ENCODE data around the gene PIP5KL1.

The PIP5KL1 gene

DNA sequence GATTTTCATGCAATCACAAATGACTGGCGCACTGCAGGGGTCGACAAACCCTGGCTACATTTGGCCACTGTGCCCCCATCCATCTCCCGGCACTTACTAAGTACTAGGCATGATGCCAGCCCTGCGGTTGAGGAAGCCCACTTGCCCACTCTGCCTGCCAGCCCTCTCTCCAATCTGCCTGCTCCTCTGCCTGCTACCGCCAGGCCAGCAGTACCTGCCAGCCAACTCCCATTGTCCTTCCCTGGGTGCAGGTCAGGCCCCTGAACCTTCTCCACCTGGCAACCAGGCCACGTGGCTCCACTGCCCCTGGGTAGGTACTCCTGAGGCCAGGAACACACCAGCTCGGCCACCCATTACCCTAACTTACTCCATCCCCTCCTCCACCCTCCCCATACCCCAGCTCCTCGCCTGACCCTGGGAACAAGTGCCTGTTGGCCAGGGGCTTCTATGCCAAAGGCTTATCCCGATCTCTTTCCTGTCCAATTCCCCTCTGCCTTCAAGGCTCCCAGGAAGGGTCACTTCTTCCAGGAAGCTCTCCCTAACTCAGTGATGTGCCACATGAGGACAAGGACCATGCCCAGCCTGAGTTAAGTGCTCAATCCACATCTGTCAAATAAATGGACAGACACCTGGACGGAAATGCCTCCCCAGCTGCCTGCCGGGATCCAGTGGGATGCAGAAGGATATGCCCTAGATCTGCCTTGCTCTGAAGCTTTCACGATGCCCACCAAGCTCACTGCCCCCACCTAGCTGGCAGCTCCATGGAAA, 43.6 kb upstream of the PIP5KL1 start:
- no peak overlapping the region for H3K4me3 ChIP-seq (ENCODE audit: low read length)
- no peaks in the 10 kb centered on the region for H3K27me3 ChIP-seq (ENCODE audit: control insufficient read depth, insufficient read depth, low read length)
- H3K9me3 ChIP-seq (ENCODE audit: control insufficient read depth, low read depth, low read length) = no peaks in the 10 kb centered on the region
- peaks cover 41% of the 10 kb centered on the region for H3K4me1 ChIP-seq (ENCODE audit: control insufficient read depth, low read depth, low read length)
- H3K36me3 ChIP-seq (ENCODE audit: control insufficient read depth, low read depth, low read length) = no peaks in the 10 kb centered on the region
- no peak overlapping the region for H3K27ac ChIP-seq (ENCODE audit: low read length)
- no peak overlapping the region for H3K9ac ChIP-seq (ENCODE audit: low read length)

DNA sequence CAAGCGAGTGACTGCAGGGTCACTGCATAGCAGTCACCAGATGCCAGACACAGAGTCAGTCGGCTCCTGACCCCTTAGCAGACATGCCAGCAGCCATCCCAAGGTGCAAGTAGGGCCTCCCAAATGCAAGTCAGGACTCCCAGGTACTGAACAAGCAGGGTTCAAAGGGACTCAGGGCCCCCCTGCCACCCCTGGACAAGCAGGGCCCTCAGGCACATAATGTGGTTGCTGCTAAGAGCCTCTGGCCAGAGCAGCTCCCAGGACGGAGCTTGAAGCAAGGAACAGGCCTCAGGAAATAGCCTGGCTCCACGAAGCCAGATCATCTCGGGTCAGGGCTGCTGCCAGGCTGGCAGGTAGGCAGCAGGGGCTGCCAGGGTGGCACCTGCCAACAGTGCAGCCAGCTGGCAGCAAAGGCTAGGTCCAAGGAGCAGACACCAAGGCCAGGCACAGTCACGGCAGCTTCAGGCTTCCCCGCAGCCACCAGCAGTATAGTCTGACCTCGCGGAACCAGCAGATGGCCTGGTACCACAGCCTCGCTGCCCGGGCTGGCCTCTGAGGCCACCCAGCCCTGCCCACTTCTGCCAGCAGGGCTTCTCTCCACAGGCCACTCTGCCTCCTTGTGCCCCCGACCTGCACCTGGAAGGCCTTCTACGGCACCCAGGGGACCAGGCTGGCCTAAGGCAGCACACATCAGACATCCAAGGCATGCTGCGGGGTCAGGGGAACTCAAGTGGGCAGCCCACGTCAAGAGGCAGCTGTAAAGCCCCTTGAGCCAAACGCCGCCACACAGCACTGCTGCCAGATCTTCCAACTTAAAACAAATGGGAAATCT, 42.8 kb upstream of the PIP5KL1 start:
- no peaks in the 10 kb centered on the region for H3K36me3 ChIP-seq (ENCODE audit: control insufficient read depth, low read depth, low read length)
- H3K9ac ChIP-seq (ENCODE audit: low read length) = no peak overlapping the region
- no peaks in the 10 kb centered on the region for H3K9me3 ChIP-seq (ENCODE audit: control insufficient read depth, low read depth, low read length)
- no peak overlapping the region for H3K4me3 ChIP-seq (ENCODE audit: low read length)
- H3K4me1 ChIP-seq (ENCODE audit: control insufficient read depth, low read depth, low read length) = peaks cover 35% of the 10 kb centered on the region
- H3K27ac ChIP-seq (ENCODE audit: low read length) = no peak overlapping the region
- no peaks in the 10 kb centered on the region for H3K27me3 ChIP-seq (ENCODE audit: control insufficient read depth, insufficient read depth, low read length)

DNA sequence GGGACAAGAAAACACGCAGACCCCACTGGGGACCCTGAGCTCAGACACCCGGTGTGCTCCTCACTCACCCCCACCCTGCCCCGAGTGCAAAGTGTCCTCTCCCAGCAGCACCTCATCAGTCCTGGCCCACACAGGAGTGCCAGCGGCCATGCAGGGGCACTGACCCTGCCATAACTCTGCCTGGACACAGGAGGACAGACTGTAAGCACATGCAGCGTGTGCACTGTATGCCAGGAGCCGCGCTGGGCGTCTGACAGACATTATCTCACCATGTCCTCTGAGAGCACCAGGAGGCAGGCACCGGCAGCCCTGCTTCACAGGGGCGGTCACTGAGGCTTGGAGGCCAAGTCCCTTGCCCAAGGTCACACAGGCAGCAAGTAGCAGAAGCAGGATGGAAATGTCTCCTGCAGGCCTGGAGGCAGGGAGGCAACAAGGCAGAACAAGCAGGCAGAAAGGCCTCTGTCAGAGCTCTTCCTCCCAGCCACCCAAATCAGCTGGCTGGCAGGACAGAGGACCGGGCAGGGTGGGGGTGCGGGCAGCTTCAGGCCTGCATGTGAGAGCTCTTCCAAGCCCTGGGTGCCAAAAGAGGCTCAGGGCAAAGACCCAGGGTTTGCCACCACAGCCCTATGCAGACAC, 41.8 kb upstream of the PIP5KL1 start:
- peaks cover 27% of the 10 kb centered on the region for H3K4me1 ChIP-seq (ENCODE audit: control insufficient read depth, low read depth, low read length)
- peak overlapping the region; percentile 1 for H3K9ac ChIP-seq (ENCODE audit: low read length)
- no peaks in the 10 kb centered on the region for H3K36me3 ChIP-seq (ENCODE audit: control insufficient read depth, low read depth, low read length)

DNA sequence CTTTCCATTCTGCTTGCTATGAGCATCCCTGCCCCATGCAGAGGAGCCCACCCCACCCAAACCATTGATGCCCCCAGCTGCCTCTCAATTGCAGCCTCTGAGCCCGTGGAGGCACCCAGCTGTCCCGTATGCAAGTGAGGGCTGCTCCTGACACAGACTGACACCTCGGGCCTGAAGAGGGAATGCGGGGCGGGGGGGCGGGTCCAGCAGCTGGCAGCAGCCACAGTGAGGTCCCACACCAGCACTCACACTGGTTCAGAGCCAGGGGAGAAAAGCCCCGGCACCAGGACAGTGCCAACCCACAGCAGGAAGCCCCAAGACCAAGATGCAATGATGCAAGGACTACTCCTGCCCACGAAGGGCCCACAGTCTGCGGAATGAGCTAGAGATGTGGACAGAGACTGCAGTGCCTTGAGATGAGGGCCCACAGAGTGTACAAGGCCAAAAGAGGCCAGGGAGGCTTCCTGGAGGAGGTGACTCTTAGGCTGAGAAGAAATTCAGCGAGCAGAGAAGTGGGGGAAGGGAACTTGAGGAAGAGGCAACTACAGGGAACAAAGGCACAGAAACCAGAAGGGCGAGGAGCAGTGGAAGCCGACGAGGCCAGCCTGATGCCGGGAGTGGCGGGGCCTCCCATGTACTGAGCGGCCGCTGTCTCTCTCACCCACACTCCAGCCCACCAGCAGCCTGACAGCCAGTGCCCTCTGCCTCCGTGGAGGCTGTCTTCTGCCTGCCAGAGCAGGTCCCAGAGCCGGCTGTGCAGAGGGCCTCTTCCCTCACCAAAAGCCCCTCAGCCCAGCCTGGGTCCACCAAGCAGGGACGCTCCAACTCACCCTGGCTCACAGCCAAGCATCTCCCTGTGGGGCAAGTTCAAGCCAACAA, 41.0 kb upstream of the PIP5KL1 start:
- Histone ChIP-seq H3K4me1 (ENCODE audit: control insufficient read depth, low read depth, low read length) (peaks cover 26% of the 10 kb centered on the region), H3K27ac (ENCODE audit: low read length) (no peak overlapping the region), H3K27me3 (ENCODE audit: control insufficient read depth, insufficient read depth, low read length) (no peaks in the 10 kb centered on the region), H3K36me3 (ENCODE audit: control insufficient read depth, low read depth, low read length) (no peaks in the 10 kb centered on the region), H3K9ac (ENCODE audit: low read length) (peak overlapping the region; percentile 1), H3K9me3 (ENCODE audit: control insufficient read depth, low read depth, low read length) (no peaks in the 10 kb centered on the region), H3K4me3 (ENCODE audit: low read length) (no peak overlapping the region)

More for the DNA sequence above, 41.8 kb upstream of the PIP5KL1 start:
- no peaks in the 10 kb centered on the region for H3K27me3 ChIP-seq (ENCODE audit: control insufficient read depth, insufficient read depth, low read length)
- H3K4me3 ChIP-seq (ENCODE audit: low read length) = no peak overlapping the region
- no peak overlapping the region for H3K27ac ChIP-seq (ENCODE audit: low read length)
- no peaks in the 10 kb centered on the region for H3K9me3 ChIP-seq (ENCODE audit: control insufficient read depth, low read depth, low read length)

DNA sequence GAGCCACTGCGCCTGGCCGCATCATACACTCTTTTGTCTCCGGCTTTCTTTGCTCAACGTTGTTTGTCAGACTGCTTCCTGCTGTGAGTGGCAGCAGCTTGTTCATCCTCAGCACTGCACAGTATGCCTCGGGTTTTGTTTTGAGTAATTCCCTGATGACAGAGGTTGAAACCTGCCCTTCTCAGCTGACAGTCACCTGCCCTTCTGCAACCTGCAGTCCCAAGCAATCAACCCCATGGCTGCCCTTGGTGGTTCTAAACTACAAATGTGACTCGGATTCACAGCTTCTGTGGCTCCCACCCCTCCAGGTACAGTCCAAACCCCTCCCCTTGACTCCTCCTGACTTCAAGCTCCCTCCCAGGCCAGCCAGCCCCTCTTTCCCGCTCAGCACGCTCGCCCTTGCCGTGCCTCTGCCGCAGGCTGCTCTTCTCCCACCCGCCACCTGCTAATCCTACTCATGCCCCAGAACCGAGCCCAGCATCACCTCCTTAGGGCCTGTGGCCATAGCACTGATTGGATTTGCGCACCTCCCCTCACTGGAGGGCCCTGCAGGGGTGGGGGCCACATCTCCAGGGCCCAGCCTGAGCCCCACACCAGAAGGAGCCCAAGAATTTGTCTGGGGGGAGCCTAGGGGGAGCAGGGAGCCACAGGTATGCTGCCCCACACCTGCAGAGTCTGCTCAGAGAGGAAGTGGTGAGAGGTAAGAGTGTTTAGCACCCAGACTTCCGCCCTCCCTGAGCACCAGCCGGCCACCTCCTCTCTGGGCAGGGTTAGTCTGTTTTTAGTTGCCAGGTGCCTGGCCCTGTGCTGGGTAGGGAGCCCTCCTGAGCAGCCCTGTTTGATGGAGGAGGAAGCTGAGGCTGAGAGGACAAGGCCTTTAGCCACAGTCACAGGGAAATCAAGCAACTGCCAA, 40.1 kb upstream of the PIP5KL1 start:
- Histone ChIP-seq H3K27ac (ENCODE audit: low read length) (no peak overlapping the region), H3K4me3 (ENCODE audit: low read length) (no peak overlapping the region), H3K4me1 (ENCODE audit: control insufficient read depth, low read depth, low read length) (peaks cover 26% of the 10 kb centered on the region), H3K9ac (ENCODE audit: low read length) (no peak overlapping the region), H3K27me3 (ENCODE audit: control insufficient read depth, insufficient read depth, low read length) (no peaks in the 10 kb centered on the region), H3K9me3 (ENCODE audit: control insufficient read depth, low read depth, low read length) (no peaks in the 10 kb centered on the region), H3K36me3 (ENCODE audit: control insufficient read depth, low read depth, low read length) (no peaks in the 10 kb centered on the region)

DNA sequence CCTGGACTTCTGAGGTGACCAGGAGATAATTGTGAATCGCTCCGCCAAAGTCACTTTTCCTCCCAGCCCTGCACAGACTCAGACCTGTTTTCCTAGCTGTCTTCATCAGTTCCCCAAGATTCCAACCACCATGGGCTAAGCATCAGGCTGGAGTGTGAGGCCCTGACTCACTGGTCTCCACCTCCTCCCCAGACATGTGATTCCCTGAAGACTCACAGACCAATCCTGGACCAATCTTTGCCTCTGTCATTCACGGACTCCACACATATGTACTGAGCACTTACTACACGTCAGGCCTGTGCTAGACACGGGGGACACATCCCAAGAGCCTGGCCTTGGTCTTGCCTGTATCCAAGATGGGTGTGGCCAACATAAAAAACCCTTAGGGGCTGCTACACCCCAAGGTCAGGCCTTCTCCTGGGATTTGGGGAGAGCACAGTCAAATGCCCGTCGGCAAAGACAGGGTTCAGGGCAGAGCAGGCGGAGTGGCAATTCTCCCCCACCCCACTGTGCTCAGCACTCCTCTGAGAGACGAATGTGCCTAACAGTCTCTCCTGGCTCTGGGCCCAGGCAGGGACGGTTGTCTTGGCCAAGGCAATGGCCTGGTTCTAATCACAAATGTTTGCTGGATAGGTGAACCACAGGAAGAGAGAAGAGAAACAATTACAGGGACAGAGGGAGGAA, 38.3 kb upstream of the PIP5KL1 start:
- Histone ChIP-seq H3K4me1 (ENCODE audit: control insufficient read depth, low read depth, low read length) (peaks cover 20% of the 10 kb centered on the region), H3K9me3 (ENCODE audit: control insufficient read depth, low read depth, low read length) (no peaks in the 10 kb centered on the region), H3K4me3 (ENCODE audit: low read length) (no peak overlapping the region), H3K36me3 (ENCODE audit: control insufficient read depth, low read depth, low read length) (no peaks in the 10 kb centered on the region), H3K27me3 (ENCODE audit: control insufficient read depth, insufficient read depth, low read length) (no peaks in the 10 kb centered on the region), H3K27ac (ENCODE audit: low read length) (no peak overlapping the region), H3K9ac (ENCODE audit: low read length) (no peak overlapping the region)

DNA sequence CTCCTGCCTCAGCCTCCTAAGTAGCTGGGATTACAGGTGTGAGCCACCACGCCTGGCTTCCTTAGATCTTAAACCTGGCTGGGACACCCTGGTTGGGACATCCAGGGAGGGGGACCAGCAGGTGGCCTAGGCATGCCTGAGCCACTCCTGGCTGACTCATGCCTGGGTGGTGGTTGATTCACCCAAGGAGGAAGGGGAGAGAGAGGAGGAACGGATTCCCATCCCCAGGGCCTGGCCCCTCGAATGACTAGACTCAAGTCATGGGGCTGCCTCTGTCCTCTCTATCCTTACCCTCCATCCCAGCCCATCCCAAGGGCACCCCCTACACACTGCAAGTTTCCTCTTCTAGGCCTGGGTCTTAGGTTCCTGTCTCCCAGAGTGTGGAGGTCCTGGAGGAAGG, 37.5 kb upstream of the PIP5KL1 start:
- H3K27ac ChIP-seq (ENCODE audit: low read length) = no peak overlapping the region
- H3K4me1 ChIP-seq (ENCODE audit: control insufficient read depth, low read depth, low read length) = peaks cover 20% of the 10 kb centered on the region

DNA sequence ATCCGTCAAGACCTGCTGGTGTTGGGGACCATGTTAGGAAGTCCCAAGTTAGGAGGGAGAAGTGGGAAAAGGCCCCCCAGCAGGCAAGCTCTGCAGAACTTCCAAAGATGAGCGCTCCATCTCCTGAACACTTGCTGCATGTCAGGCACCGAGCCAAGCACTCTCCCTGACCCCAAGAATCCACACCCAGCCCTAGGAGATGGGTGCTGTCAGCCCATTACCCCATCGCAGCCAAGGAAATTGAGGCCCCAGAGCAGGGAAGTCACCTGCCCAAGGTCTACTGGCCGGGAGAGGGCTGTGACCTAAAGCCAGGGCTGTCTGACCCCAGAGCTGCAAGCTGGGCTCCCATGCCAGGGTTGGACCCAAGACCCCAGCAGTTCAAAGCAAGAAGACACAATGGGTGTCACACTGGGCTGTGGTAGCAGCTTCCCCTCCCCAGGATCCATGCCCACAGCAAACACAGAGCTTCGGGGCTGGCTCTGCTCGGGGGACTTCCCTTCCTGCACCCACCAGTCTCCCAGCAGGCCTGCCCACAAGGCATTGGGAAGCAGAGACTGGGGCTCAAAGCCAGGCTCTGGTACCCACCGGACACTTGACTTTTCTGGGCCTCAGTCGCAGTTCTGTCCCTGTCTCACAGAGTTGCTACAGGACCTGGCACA, 36.7 kb upstream of the PIP5KL1 start:
- Histone ChIP-seq H3K4me1 (ENCODE audit: control insufficient read depth, low read depth, low read length) (peaks cover 21% of the 10 kb centered on the region), H3K27ac (ENCODE audit: low read length) (no peak overlapping the region), H3K9ac (ENCODE audit: low read length) (no peak overlapping the region), H3K4me3 (ENCODE audit: low read length) (no peak overlapping the region), H3K9me3 (ENCODE audit: control insufficient read depth, low read depth, low read length) (no peaks in the 10 kb centered on the region), H3K27me3 (ENCODE audit: control insufficient read depth, insufficient read depth, low read length) (no peaks in the 10 kb centered on the region), H3K36me3 (ENCODE audit: control insufficient read depth, low read depth, low read length) (no peaks in the 10 kb centered on the region)

More for the DNA sequence above, 37.5 kb upstream of the PIP5KL1 start:
- no peaks in the 10 kb centered on the region for H3K36me3 ChIP-seq (ENCODE audit: control insufficient read depth, low read depth, low read length)
- no peaks in the 10 kb centered on the region for H3K9me3 ChIP-seq (ENCODE audit: control insufficient read depth, low read depth, low read length)
- no peak overlapping the region for H3K4me3 ChIP-seq (ENCODE audit: low read length)
- H3K27me3 ChIP-seq (ENCODE audit: control insufficient read depth, insufficient read depth, low read length) = no peaks in the 10 kb centered on the region
- no peak overlapping the region for H3K9ac ChIP-seq (ENCODE audit: low read length)

DNA sequence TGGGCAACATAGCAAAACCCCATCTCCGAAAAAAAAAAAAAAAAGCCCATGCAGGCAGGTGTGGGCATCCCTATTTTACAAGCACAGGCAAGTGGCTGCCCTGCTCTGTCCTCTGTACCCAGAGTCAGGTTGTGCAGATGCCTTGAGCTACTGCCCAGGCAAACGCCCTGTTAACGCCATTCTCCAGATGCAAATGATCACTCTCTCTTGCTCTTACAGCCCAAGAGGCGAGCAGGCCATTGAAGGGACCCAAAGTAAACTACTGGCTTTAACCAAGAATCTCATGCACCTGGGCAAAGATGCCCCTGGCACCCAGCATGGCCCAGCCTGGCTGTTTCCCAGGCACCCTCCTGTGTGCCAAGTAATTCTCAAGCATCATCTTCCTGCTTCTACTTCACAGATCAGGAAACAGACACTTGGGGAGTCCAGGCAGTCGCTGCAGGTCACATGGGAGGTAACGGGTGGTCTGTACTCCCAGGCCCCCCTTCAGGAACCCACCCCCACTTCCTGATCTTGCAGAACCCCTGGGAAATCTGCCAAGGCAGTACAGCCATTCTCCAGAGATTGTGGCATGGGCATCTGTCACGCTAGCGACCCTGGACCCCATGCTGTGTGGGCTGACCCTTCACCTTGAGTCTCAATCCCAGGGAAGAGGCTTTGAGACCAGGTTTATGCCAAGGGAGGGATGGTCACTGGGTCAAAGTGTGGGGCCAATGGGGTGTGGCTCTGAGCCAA, 36.0 kb upstream of the PIP5KL1 start:
- no peak overlapping the region for H3K27ac ChIP-seq (ENCODE audit: low read length)
- H3K4me3 ChIP-seq (ENCODE audit: low read length) = no peak overlapping the region
- H3K36me3 ChIP-seq (ENCODE audit: control insufficient read depth, low read depth, low read length) = no peaks in the 10 kb centered on the region
- no peaks in the 10 kb centered on the region for H3K9me3 ChIP-seq (ENCODE audit: control insufficient read depth, low read depth, low read length)
- no peaks in the 10 kb centered on the region for H3K27me3 ChIP-seq (ENCODE audit: control insufficient read depth, insufficient read depth, low read length)
- H3K4me1 ChIP-seq (ENCODE audit: control insufficient read depth, low read depth, low read length) = peaks cover 14% of the 10 kb centered on the region
- H3K9ac ChIP-seq (ENCODE audit: low read length) = no peak overlapping the region
